GM12891 (cell line): ENCODE results near the gene BCL2.

Experiments used
- PAX5 ChIP-seq: IDR thresholded peaks from 2 replicates; pipeline ENCODE4 v1.6.1; 2011; ENCODE audit warnings: low read length, moderate library complexity, mild to moderate bottlenecking; ENCODE audit not compliant: insufficient read depth, severe bottlenecking
- POLR2A ChIP-seq: IDR thresholded peaks from 2 replicates; pipeline ENCODE4 v1.6.1; 2011; ENCODE audit warnings: low read depth, low read length, control low read depth
- POLR2AphosphoS5 ChIP-seq: IDR thresholded peaks from 2 replicates; pipeline ENCODE4 v1.6.1; 2011; ENCODE audit warnings: low read depth, low read length, control low read depth
- SPI1 ChIP-seq: IDR thresholded peaks from 2 replicates; pipeline ENCODE4 v1.6.1; 2011; ENCODE audit warnings: low read depth, low read length, control low read depth
- TAF1 ChIP-seq: IDR thresholded peaks from 2 replicates; pipeline ENCODE4 v1.6.1; 2011; ENCODE audit warnings: low read depth, low read length, control low read depth

- no peak for TF ChIP-seq TAF1
- no peak for TF ChIP-seq POLR2A
- no peak for TF ChIP-seq POLR2AphosphoS5
- no peak for TF ChIP-seq PAX5
- TF ChIP-seq SPI1, result no peak
Measured at GRCh38 chr18:63297687-63298399, 21.7 kb downstream of the BCL2 start.
